ENCODE data around the gene CELF5. TPM values are rescaled to one million over a fixed set of nuclear protein-coding genes. Genes with fewer than 3 reads are reported as not detected.

The CELF5 gene
- total and polyA plus RNA-seq, 2 donors (not counting 1 experiment from before 2014, with no cell fraction given) = 0.15 TPM; not detected in 1

- no peak overlapping the region for H3K4me3 Mint-ChIP-seq
- no peak overlapping the region for H3K27ac ChIP-seq (ENCODE audit: low read length in 2 of 2)
- H2AFZ ChIP-seq (ENCODE audit: insufficient read depth, low read depth, low read length, poor library complexity, severe bottlenecking) = no peak overlapping the region
- H3K79me2 ChIP-seq (ENCODE audit: control insufficient read depth, insufficient read depth, low read length) = no peaks in the 10 kb centered on the region
- no peak overlapping the region for H3K27ac Mint-ChIP-seq
- H3K36me3 ChIP-seq (replicated peaks in 1 of 2; ENCODE audit: control extremely low read depth in 1 of 2, control insufficient read depth in 1 of 2, extremely low read depth in 1 of 2, insufficient read depth in 2 of 2, low read length in 1 of 2) = no peaks in the 10 kb centered on the region
- peaks cover 15% of the 10 kb centered on the region for H3K27me3 Mint-ChIP-seq
- no peak overlapping the region for H3K9ac ChIP-seq (ENCODE audit: low read length)
- ATAC-seq (ENCODE audit: low read depth) = no peak
- CTCF ChIA-PET = interaction anchor here (1.1 kb wide), 1 partner anchor 9 kb away, joined by 3 read pairs; no protein-coding TSS in a partner anchor
- H3K9me3 Mint-ChIP-seq (ENCODE audit: insufficient read depth) = no peaks in the 10 kb centered on the region
- intact Hi-C loops (cut with micrococcal nuclease) = no loop called here
- H3K27me3 ChIP-seq (replicated peaks in 1 of 4; ENCODE audit: control extremely low read depth in 1 of 4, control insufficient read depth in 3 of 4, insufficient read depth in 4 of 4, low read length in 3 of 4) = peaks cover 0 to 18% (median 0%) of the 10 kb centered on the region in 4 experiments
- H4K20me1 ChIP-seq (ENCODE audit: control insufficient read depth, insufficient read depth, low read length, poor library complexity, severe bottlenecking) = no peaks in the 10 kb centered on the region
- H3K4me3 ChIP-seq (ENCODE audit: control extremely low read depth in 1 of 5, extremely low read depth in 1 of 5, insufficient read depth in 1 of 5, low read depth in 2 of 5, low read length in 4 of 5) = no peak overlapping the region
- no peak for TF ChIP-seq EZH2 (IDR thresholded peaks at IDR 0.05; ENCODE audit: borderline replicate concordance, insufficient read depth, low read depth, low read length, poor library complexity, severe bottlenecking)
- TF ChIP-seq CTCF (IDR thresholded peaks at IDR 0.05) = no peak
- peaks cover 0 to 3% (median 0%) of the 10 kb centered on the region in 3 donors for H3K9me3 ChIP-seq (ENCODE audit: control extremely low read depth in 1 of 3, control insufficient read depth in 2 of 3, insufficient read depth in 1 of 3, low read length in 2 of 3)
- DNase-seq = no peak
- POLR2A ChIA-PET = no interaction called here
- H3K4me1 Mint-ChIP-seq = no peaks in the 10 kb centered on the region
- H3K4me2 ChIP-seq (replicated peaks; ENCODE audit: low read depth, low read length, poor library complexity, severe bottlenecking) = no peak overlapping the region
- no peaks in the 10 kb centered on the region for H3K4me1 ChIP-seq (ENCODE audit: control insufficient read depth in 2 of 2, insufficient read depth in 2 of 2, low read length in 2 of 2)
- 75% methylated on average over 13 of the region's 14 CpGs for WGBS (ENCODE audit: insufficient coverage)
These were observed 71.1 kb downstream of the CELF5 start for GRCh38 chr19:3295581-3295980.

- Histone ChIP-seq H3K4me3 (ENCODE audit: control extremely low read depth in 1 of 5, extremely low read depth in 1 of 5, insufficient read depth in 1 of 5, low read depth in 2 of 5, low read length in 4 of 5) (no peak overlapping the region), H2AFZ (ENCODE audit: insufficient read depth, low read depth, low read length, poor library complexity, severe bottlenecking) (no peak overlapping the region), H3K4me1 (ENCODE audit: control insufficient read depth in 2 of 2, insufficient read depth in 2 of 2, low read length in 2 of 2) (no peaks in the 10 kb centered on the region), H3K27ac (ENCODE audit: low read length in 2 of 2) (no peak overlapping the region), H3K4me2 (replicated peaks; ENCODE audit: low read depth, low read length, poor library complexity, severe bottlenecking) (no peak overlapping the region), H3K9me3 (ENCODE audit: control extremely low read depth in 1 of 3, control insufficient read depth in 2 of 3, insufficient read depth in 1 of 3, low read length in 2 of 3) (peaks cover 0 to 3% (median 0%) of the 10 kb centered on the region in 3 donors), H3K27me3 (replicated peaks in 1 of 4; ENCODE audit: control extremely low read depth in 1 of 4, control insufficient read depth in 3 of 4, insufficient read depth in 4 of 4, low read length in 3 of 4) (peaks cover 0 to 18% (median 0%) of the 10 kb centered on the region in 4 experiments), H3K36me3 (replicated peaks in 1 of 2; ENCODE audit: control extremely low read depth in 1 of 2, control insufficient read depth in 1 of 2, extremely low read depth in 1 of 2, insufficient read depth in 2 of 2, low read length in 1 of 2) (no peaks in the 10 kb centered on the region), H3K9ac (ENCODE audit: low read length) (no peak overlapping the region), H4K20me1 (ENCODE audit: control insufficient read depth, insufficient read depth, low read length, poor library complexity, severe bottlenecking) (no peaks in the 10 kb centered on the region), H3K79me2 (ENCODE audit: control insufficient read depth, insufficient read depth, low read length) (no peaks in the 10 kb centered on the region)
- no CpG with 5 or more reads among the region's 9 CpGs for WGBS (ENCODE audit: insufficient coverage)
- Mint-ChIP-seq H3K27me3 (peaks cover 15% of the 10 kb centered on the region), H3K4me3 (no peak overlapping the region), H3K4me1 (no peaks in the 10 kb centered on the region), H3K9me3 (ENCODE audit: insufficient read depth) (no peaks in the 10 kb centered on the region), H3K27ac (no peak overlapping the region)
- intact Hi-C loops (cut with micrococcal nuclease) = no loop called here
- CTCF ChIA-PET = interaction anchor here (1.1 kb wide), 1 partner anchor 9 kb away, joined by 3 read pairs; no protein-coding TSS in a partner anchor
- TF ChIP-seq CTCF (IDR thresholded peaks at IDR 0.05) (no peak), EZH2 (IDR thresholded peaks at IDR 0.05; ENCODE audit: borderline replicate concordance, insufficient read depth, low read depth, low read length, poor library complexity, severe bottlenecking) (no peak)
- no peak for ATAC-seq (ENCODE audit: low read depth)
- POLR2A ChIA-PET = no interaction called here
- no peak for DNase-seq
These were observed 71.6 kb downstream of the CELF5 start for GRCh38 chr19:3296034-3296433.

Data from B cell (primary cell).